ENCODE data around the gene SPINK6. TPM values are rescaled to one million over a fixed set of nuclear protein-coding genes. Genes with fewer than 3 reads are reported as not detected.

Gene SPINK6
- total and polyA plus RNA-seq, 9 of the 15 experiments (the other 6 are each of a cell fraction or from before 2014, with no cell fraction given), result not detected

DNA sequence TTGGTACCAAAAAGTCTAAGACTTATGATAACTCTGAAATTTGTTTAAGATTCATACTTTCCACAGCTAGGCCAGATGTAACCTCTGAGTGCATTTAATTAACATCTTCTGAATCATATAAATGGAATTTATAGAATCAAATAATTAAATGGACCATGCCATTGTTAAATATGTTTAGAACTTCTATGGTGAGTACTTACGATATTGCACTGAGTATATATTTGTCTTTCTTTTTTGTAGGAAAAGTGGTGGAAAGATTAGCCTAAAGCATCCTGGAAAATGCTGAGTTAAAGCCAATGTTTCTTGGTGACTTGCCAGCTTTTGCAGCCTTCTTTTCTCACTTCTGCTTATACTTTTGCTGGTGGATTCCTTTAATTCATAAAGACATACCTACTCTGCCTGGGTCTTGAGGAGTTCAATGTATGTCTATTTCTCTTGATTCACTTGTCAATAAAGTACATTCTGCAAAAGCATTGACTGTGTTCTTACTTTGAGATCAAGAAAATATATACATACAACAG is 11.9 kb downstream of the SPINK6 start (continued):
- no peak for TF ChIP-seq CHD7 (IDR thresholded peaks at IDR 0.05; ENCODE audit: low read depth, low read length)
- TF ChIP-seq ZNF384 (IDR thresholded peaks at IDR 0.05; ENCODE audit: low read depth, low read length), result no peak
- no peak for TF ChIP-seq SLC30A9 (CRISPR knock-in tag; IDR thresholded peaks at IDR 0.05)
- no peak for TF ChIP-seq POLR2AphosphoS2 (IDR thresholded peaks at IDR 0.05; ENCODE audit: low read length)
- TF ChIP-seq BACH1 (tag; IDR thresholded peaks at IDR 0.05), result no peak
- no peak for TF ChIP-seq CHCHD3 (CRISPR knock-in tag; IDR thresholded peaks at IDR 0.05)

Data from K562 (cell line).